Measurements from ENCODE around the gene FILIP1. TPM values are rescaled to one million over a fixed set of nuclear protein-coding genes. Genes with fewer than 3 reads are reported as not detected.
A peak's percentile ranks its signal among the peaks of the same experiment; 100 is the strongest.

FILIP1 gene
- total and polyA plus RNA-seq, 2 of the 4 experiments (the other 2 are of a cell fraction): under 0.01 to 0.03 TPM

DNA sequence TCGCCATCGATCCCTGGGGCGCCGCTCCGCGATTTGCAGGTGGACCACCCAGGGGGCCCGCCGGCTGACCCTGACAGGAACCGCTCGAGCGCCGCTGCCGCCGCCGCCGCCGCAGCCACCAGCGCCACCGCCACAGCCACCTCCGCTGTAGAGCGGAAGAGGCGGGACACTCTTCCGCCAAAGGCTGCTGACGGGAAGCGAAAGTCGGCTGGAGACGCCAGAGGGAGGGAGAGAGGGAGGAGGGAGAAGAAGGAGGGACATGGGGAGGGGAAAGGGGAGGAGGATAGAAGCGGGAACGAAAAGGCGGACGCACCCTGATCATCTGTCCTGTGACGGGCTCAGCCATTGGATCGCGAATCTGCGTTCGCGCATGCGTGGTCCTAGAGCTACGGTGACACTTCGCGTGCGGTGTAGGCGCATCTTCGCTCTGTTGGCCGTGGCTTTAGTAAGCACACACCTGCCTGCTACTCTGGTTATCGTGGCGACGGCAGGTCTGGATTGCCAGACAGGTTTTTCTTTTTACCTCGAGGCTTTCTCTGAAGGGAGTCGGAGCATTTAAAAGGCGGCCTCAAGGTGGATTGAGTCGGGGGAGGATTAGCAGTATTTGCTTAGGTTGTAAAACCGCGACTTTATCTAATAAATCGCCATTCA lies 208.8 kb downstream of the FILIP1 start, which contains the start of gene TMEM30A:
TSS of gene TMEM30A (minus strand) at position 161 of the 651 bp plus-strand sequence. CDS start at position 7, 154 bp downstream.
- Histone ChIP-seq H3K18ac (ENCODE audit: low read depth, low read length) (peak within 1 kb of the TSS; percentile 80), H3K14ac (replicated peaks; ENCODE audit: low read depth, low read length) (peak within 1 kb of the TSS; percentile 98), H4K5ac (ENCODE audit: low read depth, low read length) (peak within 1 kb of the TSS; percentile 72), H3K9ac (ENCODE audit: low read depth, low read length) (peak within 1 kb of the TSS; percentile 96), H3K56ac (ENCODE audit: extremely low read depth, insufficient read depth, low read length) (peak within 1 kb of the TSS; percentile 88), H4K20me1 (ENCODE audit: insufficient read depth, low read length) (peaks cover 23% of the 10 kb centered on the region), H4K8ac (ENCODE audit: low read depth in 2 of 2, low read length in 2 of 2) (peak within 1 kb of the TSS; percentile 70 to 88), H3K79me1 (ENCODE audit: low read depth in 1 of 2, low read length in 2 of 2) (peaks cover 0 to 9% of the 10 kb centered on the region in 2 experiments; a peak in 2 of 4 replicates), H3K9me3 (ENCODE audit: control insufficient read depth, insufficient read depth, low read length) (no peaks in the 10 kb centered on the region), H4K91ac (ENCODE audit: insufficient read depth, low read depth, low read length) (peak within 1 kb of the TSS; percentile 75), H2BK15ac (ENCODE audit: low read depth, low read length) (peak within 1 kb of the TSS; percentile 93; the same call in 2 of the 3 replicates), H3K4me2 (ENCODE audit: low read depth, low read length) (peak within 1 kb of the TSS; percentile 99), H3K27ac (ENCODE audit: insufficient read depth, low read length) (peak within 1 kb of the TSS; percentile 95), H3K4me3 (ENCODE audit: insufficient read depth, low read depth, low read length) (peak within 1 kb of the TSS; percentile 95), H3K4ac (ENCODE audit: low read depth, low read length) (peak within 1 kb of the TSS; percentile 98), H2AFZ (replicated peaks; ENCODE audit: low read length, poor library complexity) (peak within 1 kb of the TSS; percentile 89), H3K36me3 (ENCODE audit: control insufficient read depth, insufficient read depth, low read length) (no peaks in the 10 kb centered on the region), H3K4me1 (ENCODE audit: control insufficient read depth, insufficient read depth, low read length) (no peaks in the 10 kb centered on the region), H2AK5ac (ENCODE audit: low read depth, low read length) (peak within 1 kb of the TSS; percentile 91), H2BK5ac (ENCODE audit: low read depth, low read length, poor library complexity, severe bottlenecking) (peak within 1 kb of the TSS; percentile 95), H2AK9ac (replicated peaks; ENCODE audit: low read depth, low read length, poor library complexity) (peak within 1 kb of the TSS; percentile 97), H3K23ac (ENCODE audit: low read depth, low read length) (peak within 1 kb of the TSS; percentile 98), H3K9me1 (ENCODE audit: insufficient read depth, low read length) (no peaks in the 10 kb centered on the region), H2BK120ac (ENCODE audit: low read depth, low read length) (peak within 1 kb of the TSS; percentile 77), H2BK20ac (ENCODE audit: low read depth, low read length) (no peak within 1 kb of the TSS), H3K27me3 (ENCODE audit: control insufficient read depth, insufficient read depth, low read length) (no peaks in the 10 kb centered on the region)
- DNase-seq: peak; percentile 99
- POLR2A ChIA-PET (ENCODE audit: unreplicated experiment): no interaction called here
- WGBS, 2 experiments (ENCODE audit: extremely low coverage in 2 of 2, insufficient read length in 1 of 2): 1% methylated on average over 46 of the region's 55 CpGs; no CpG with 5 or more reads in 1 of the 2 experiments
- dilution Hi-C loops (cut with HindIII; ENCODE audit: low sequenced_read_pairs, unreplicated experiment): no loop called here
- in situ Hi-C loops (cut with MboI; ENCODE audit: low sequenced_read_pairs): no loop called here
- no TSS peak for BruUV-seq (replicated peaks)
- TF ChIP-seq, protein P1, sequence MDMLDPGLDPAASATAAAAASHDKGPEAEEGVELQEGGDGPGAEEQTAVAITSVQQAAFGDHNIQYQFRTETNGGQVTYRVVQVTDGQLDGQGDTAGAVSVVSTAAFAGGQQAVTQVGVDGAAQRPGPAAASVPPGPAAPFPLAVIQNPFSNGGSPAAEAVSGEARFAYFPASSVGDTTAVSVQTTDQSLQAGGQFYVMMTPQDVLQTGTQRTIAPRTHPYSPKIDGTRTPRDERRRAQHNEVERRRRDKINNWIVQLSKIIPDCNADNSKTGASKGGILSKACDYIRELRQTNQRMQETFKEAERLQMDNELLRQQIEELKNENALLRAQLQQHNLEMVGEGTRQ (IDR thresholded peaks at IDR 0.05; ENCODE audit: low read depth, low read length): peak; percentile 88
- TF ChIP-seq RCOR1 (IDR thresholded peaks at IDR 0.05; ENCODE audit: insufficient replicate concordance, low read length) (no peak), RFX5 (IDR thresholded peaks at IDR 0.05; ENCODE audit: low read depth, low read length) (0 out of 2 replicates have a peak, but pooled peaks have one; percentile 18), CHD1 (IDR thresholded peaks at IDR 0.05; ENCODE audit: low read depth, low read length) (no peak), MAZ (IDR thresholded peaks at IDR 0.05; ENCODE audit: borderline replicate concordance, low read depth, low read length) (peak; percentile 98), MXI1 (IDR thresholded peaks at IDR 0.05; ENCODE audit: borderline replicate concordance, low read depth, low read length) (peak; percentile 47; the same call in 1 of the 2 replicates), POLR2A (IDR thresholded peaks at IDR 0.05; ENCODE audit: low read depth, low read length) (peak; percentile 84), MAFK (IDR thresholded peaks at IDR 0.05; ENCODE audit: low read depth, low read length) (0 out of 2 replicates have a peak, but pooled peaks have one; percentile 7), BHLHE40 (IDR thresholded peaks at IDR 0.05; ENCODE audit: low read depth, low read length) (no peak)
- intact Hi-C loops (cut with micrococcal nuclease): loop anchor here (5.0 to 10.0 kb wide), 2 partner anchors 243 to 470 kb away; no protein-coding TSS in a partner anchor
- CTCF ChIA-PET: interaction anchor here (1.7 kb wide), 1 partner anchor 18 kb away, joined by 4 read pairs; no protein-coding TSS in a partner anchor
- ATAC-seq (ENCODE audit: low read depth): peak; percentile 99

Data from IMR-90 (cell line).